Vagina (tissue), 2 donors: ENCODE data around the gene ACTL10. TPM values are rescaled to one million over a fixed set of nuclear protein-coding genes. Genes with fewer than 3 reads are reported as not detected.

Experiments used
- DNase-seq, 2 donors: peaks; one replicate each; pipeline ENCODE4 v3.0.0-alpha.2; 2017; ENCODE audit errors: extremely low spot score in 2 of 2
- H3K27ac ChIP-seq: fragments of 200-600 bp; sonication (generic); one replicate; pipeline ENCODE4 v1.5.1; 2019
- H3K27me3 ChIP-seq: fragments of 200-600 bp; sonication (generic); one replicate; pipeline ENCODE4 v1.5.1; 2019
- H3K36me3 ChIP-seq, 2 donors: fragments of 200-600 bp; sonication (generic); one replicate each; pipeline ENCODE4 v1.5.1; 2017 to 2019
- H3K4me1 ChIP-seq: fragments of 200-600 bp; sonication (generic); one replicate; pipeline ENCODE4 v1.5.1; 2019
- H3K4me3 ChIP-seq, 2 donors: fragments of 200-600 bp; sonication (generic); 1 replicate in 1 of 2; 2 replicates in 1 of 2; pipeline ENCODE4 v1.5.1; 2016 to 2019
- H3K9me3 ChIP-seq: fragments of 200-600 bp; sonication (generic); one replicate; pipeline ENCODE4 v1.5.1; 2019
- CTCF ChIP-seq, 3 experiments: fragments of 450-650 bp in 2 of 3; fragments of 200-600 bp in 1 of 3; sonication (generic) in 1 of 3; IDR thresholded peaks; one replicate each; pipeline ENCODE4 v1.5.1; 2017 to 2019; ENCODE audit warnings: antibody characterized with exemption in 3 of 3, mild to moderate bottlenecking in 2 of 3, moderate library complexity in 2 of 3
- POLR2A ChIP-seq, 2 donors: fragments of 450-650 bp; IDR thresholded peaks; one replicate each; pipeline ENCODE4 v1.6.1; 2017; ENCODE audit warnings: antibody characterized with exemption in 2 of 2, mild to moderate bottlenecking in 2 of 2, moderate library complexity in 2 of 2
- POLR2AphosphoS5 ChIP-seq, 2 donors: sonication (generic); formaldehyde crosslinking; IDR thresholded peaks; one replicate each; pipeline ENCODE4 v1.9.0; 2017; ENCODE audit warnings: antibody characterized with exemption in 2 of 2, mild to moderate bottlenecking in 2 of 2, low read depth in 1 of 2; ENCODE audit not compliant: insufficient read depth in 1 of 2
- intact Hi-C: fragments of 100-400 bp; cut with DNase I; formaldehyde crosslinking; loops from one replicate; pipeline ENCODE4 v1.15.1; 2023
- total RNA-seq: library from RNA; depleted of rRNA; stranded (reverse); fragments of >200 nt; gene quantifications from one replicate; pipeline ENCODE4 v1.2.3, GENCODE V29; 2016

The ACTL10 gene
- total RNA-seq, 1 donor from 2014 or later: 1.5 TPM

- Histone ChIP-seq H3K9me3 (no peaks in the 10 kb centered on the region), H3K4me3 (no peak overlapping the region), H3K27me3 (no peaks in the 10 kb centered on the region), H3K27ac (no peak overlapping the region), H3K36me3 (no peaks in the 10 kb centered on the region), H3K4me1 (peaks cover 22% of the 10 kb centered on the region)
- no peak for DNase-seq
- no peak for TF ChIP-seq CTCF (IDR thresholded peaks at IDR 0.05)
- TF ChIP-seq POLR2AphosphoS5 (IDR thresholded peaks at IDR 0.05; ENCODE audit: insufficient read depth in 1 of 2, low read depth in 1 of 2): no peak
- no peak for TF ChIP-seq POLR2A (IDR thresholded peaks at IDR 0.05)
- intact Hi-C loops: no loop called here
These were observed 14.5 kb downstream of the ACTL10 start for GRCh38 chr20:33681288-33681687.

GRCh38 chr20:33681728-33682353 lies 15.1 kb downstream of the ACTL10 start:
- TF ChIP-seq POLR2AphosphoS5 (IDR thresholded peaks at IDR 0.05; ENCODE audit: insufficient read depth in 1 of 2, low read depth in 1 of 2) (no peak), CTCF (IDR thresholded peaks at IDR 0.05) (no peak), POLR2A (IDR thresholded peaks at IDR 0.05) (no peak)
- intact Hi-C loops: no loop called here
- H3K27ac ChIP-seq: no peak overlapping the region
- H3K4me3 ChIP-seq: no peak overlapping the region
- no peaks in the 10 kb centered on the region for H3K36me3 ChIP-seq
- DNase-seq: no peak
- H3K27me3 ChIP-seq: no peaks in the 10 kb centered on the region
- H3K4me1 ChIP-seq: peaks cover 20% of the 10 kb centered on the region
- H3K9me3 ChIP-seq: no peaks in the 10 kb centered on the region

- intact Hi-C loops: no loop called here
These were observed 18.0 kb downstream of the ACTL10 start for GRCh38 chr20:33684533-33685327.

GRCh38 chr20:33685328-33686099 lies 18.8 kb downstream of the ACTL10 start:
- no peak for DNase-seq
- Histone ChIP-seq H3K27ac (peak overlapping the region; percentile 23), H3K36me3 (no peaks in the 10 kb centered on the region), H3K4me3 (peak overlapping the region; percentile 35 to 59), H3K4me1 (peaks cover 19% of the 10 kb centered on the region), H3K9me3 (no peaks in the 10 kb centered on the region), H3K27me3 (no peaks in the 10 kb centered on the region)
- no peak for TF ChIP-seq CTCF (IDR thresholded peaks at IDR 0.05)
- TF ChIP-seq POLR2A (IDR thresholded peaks at IDR 0.05): no peak
- TF ChIP-seq POLR2AphosphoS5 (IDR thresholded peaks at IDR 0.05; ENCODE audit: insufficient read depth in 1 of 2, low read depth in 1 of 2): no peak
- intact Hi-C loops: no loop called here

More at GRCh38 chr20:33684533-33685327, 18.0 kb downstream of the ACTL10 start:
- Histone ChIP-seq H3K4me1 (peaks cover 19% of the 10 kb centered on the region), H3K9me3 (no peaks in the 10 kb centered on the region), H3K27ac (peak overlapping the region; percentile 23), H3K4me3 (no peak overlapping the region), H3K36me3 (no peaks in the 10 kb centered on the region), H3K27me3 (no peaks in the 10 kb centered on the region)
- TF ChIP-seq POLR2A (IDR thresholded peaks at IDR 0.05) (no peak), POLR2AphosphoS5 (IDR thresholded peaks at IDR 0.05; ENCODE audit: insufficient read depth in 1 of 2, low read depth in 1 of 2) (no peak), CTCF (IDR thresholded peaks at IDR 0.05) (no peak)
- DNase-seq: no peak
